Endothelial cell of umbilical vein (primary cell): ENCODE measurements around the gene MTG1. TPM values are rescaled to one million over a fixed set of nuclear protein-coding genes. Genes with fewer than 3 reads are reported as not detected.

Source experiments
- BruUV-seq: library from RNA; stranded (reverse); fragments of 400-500 nt; replicated peaks from 2 replicates; lab custom pipeline; 2021; lab: Mats Ljungman, UMichigan
- CTCF ChIA-PET: fragments of 300-600, 350-600 bp; sonication (Branson Sonifier 250); formaldehyde crosslinking; loops from one replicate; lab custom pipeline; 2021; ENCODE audit warnings: antibody characterized with exemption, inconsistent platforms; lab: Charles Lee
- POLR2A ChIA-PET: fragments of 300-600, 350-600 bp; sonication (Branson Sonifier 250); formaldehyde crosslinking; loops from one replicate; lab custom pipeline; 2021; ENCODE audit warnings: antibody characterized with exemption, inconsistent platforms; lab: Charles Lee
- DNase-seq: peaks from one replicate; pipeline ENCODE4 v3.0.0-alpha.2; 2011; ENCODE audit warnings: low read depth, low spot score
- FAIRE-seq: peaks from 2 replicates; lab custom pipeline; 2011; peaks lifted over from hg19 to GRCh38; lab: Jason Lieb, UNC
- H2AFZ ChIP-seq: 2 replicates; pipeline ENCODE4 v1.6.0; 2012; ENCODE audit warnings: low read depth, low read length, control low read depth, inconsistent platforms
- H3K27ac ChIP-seq: 2 replicates; pipeline ENCODE4 v1.5.1; 2011; ENCODE audit warnings: low read depth, mild to moderate bottlenecking, control low read depth, low read length, moderate library complexity; ENCODE audit not compliant: insufficient read depth
- H3K27me3 ChIP-seq, 2 experiments: 2 replicates each; pipeline versions ENCODE4 v1.6.0 to v1.6.1; 2011; ENCODE audit warnings: low read length in 2 of 2, mixed read lengths in 1 of 2; ENCODE audit not compliant: control insufficient read depth in 2 of 2, insufficient read depth in 2 of 2
- H3K36me3 ChIP-seq, 2 experiments: 2 replicates in 1 of 2; 3 replicates in 1 of 2; pipeline ENCODE4 v1.5.1; 2011; ENCODE audit warnings: low read length in 2 of 2, mild to moderate bottlenecking in 1 of 2, moderate library complexity in 1 of 2; ENCODE audit not compliant: control insufficient read depth in 2 of 2, insufficient read depth in 2 of 2; ENCODE audit errors: extremely low read depth in 1 of 2
- H3K4me1 ChIP-seq: 3 replicates; pipeline ENCODE4 v1.5.1; 2011; ENCODE audit warnings: mild to moderate bottlenecking, low read length; ENCODE audit not compliant: control insufficient read depth, insufficient read depth; ENCODE audit errors: extremely low read depth
- H3K4me2 ChIP-seq: 2 replicates; pipeline ENCODE4 v1.6.1; 2011; ENCODE audit warnings: low read length, control low read depth, mixed read lengths; ENCODE audit not compliant: insufficient read depth
- H3K4me3 ChIP-seq, 3 experiments: fragments of 200-600 bp in 1 of 3; sonication (generic), shearing (Covaris generic) in 1 of 3; replicated peaks in 1 of 3; 2 replicates each; pipeline ENCODE4 v1.5.1; 2011 to 2016; ENCODE audit warnings: control low read depth in 3 of 3, low read length in 3 of 3, mild to moderate bottlenecking in 2 of 3, inconsistent platforms in 1 of 3, low read depth in 1 of 3, moderate library complexity in 1 of 3; ENCODE audit not compliant: insufficient read depth in 1 of 3
- H3K79me2 ChIP-seq: 2 replicates; pipeline ENCODE4 v1.6.0; 2012; ENCODE audit warnings: low read length, inconsistent platforms; ENCODE audit not compliant: control insufficient read depth, insufficient read depth
- H3K9ac ChIP-seq: replicated peaks from 2 replicates; pipeline ENCODE3; 2011; ENCODE audit warnings: low read length, control low read depth; ENCODE audit not compliant: insufficient read depth; ENCODE audit errors: extremely low read depth
- H3K9me1 ChIP-seq: replicated peaks from 3 replicates; pipeline ENCODE4 v1.6.0; 2011; ENCODE audit warnings: mild to moderate bottlenecking, low read length; ENCODE audit not compliant: control insufficient read depth, insufficient read depth; ENCODE audit errors: extremely low read depth
- H3K9me3 ChIP-seq: replicated peaks from 2 replicates; pipeline ENCODE4 v1.5.1; 2012; ENCODE audit warnings: low read length, inconsistent platforms; ENCODE audit not compliant: control insufficient read depth, insufficient read depth
- H4K20me1 ChIP-seq: replicated peaks from 2 replicates; pipeline ENCODE3; 2011; ENCODE audit warnings: mild to moderate bottlenecking, low read length; ENCODE audit not compliant: control insufficient read depth, insufficient read depth; ENCODE audit errors: extremely low read depth
- EZH2 ChIP-seq: IDR thresholded peaks from 2 replicates; pipeline ENCODE4 v1.6.1; 2012; ENCODE audit warnings: borderline replicate concordance, low read depth, mild to moderate bottlenecking, moderate library complexity, low read length, inconsistent platforms; ENCODE audit not compliant: severe bottlenecking
- FOS ChIP-seq: IDR thresholded peaks from 2 replicates; pipeline ENCODE4 v1.6.1; 2011; ENCODE audit warnings: mild to moderate bottlenecking, low read length, moderate library complexity, borderline replicate concordance; ENCODE audit not compliant: insufficient read depth
- GATA2 ChIP-seq: IDR thresholded peaks from 2 replicates; pipeline ENCODE4 v1.7.0; 2011; ENCODE audit warnings: low read depth, mild to moderate bottlenecking, moderate library complexity, mixed read lengths, low read length; ENCODE audit not compliant: insufficient read length, insufficient read depth
- JUN ChIP-seq: IDR thresholded peaks from 2 replicates; pipeline ENCODE4 v1.6.1; 2011; ENCODE audit warnings: borderline replicate concordance, low read depth; ENCODE audit not compliant: insufficient read length, insufficient read depth
- POLR2A ChIP-seq: IDR thresholded peaks from 2 replicates; pipeline ENCODE4 v1.6.1; 2012; ENCODE audit warnings: low read depth, mild to moderate bottlenecking, control low read depth, low read length
- POLR2AphosphoS5 ChIP-seq: IDR thresholded peaks from 2 replicates; pipeline ENCODE4 v1.6.1; 2012; ENCODE audit warnings: low read depth, mild to moderate bottlenecking, control low read depth, low read length, moderate library complexity; ENCODE audit not compliant: insufficient read depth
- dilution Hi-C: fragments of 300-500 bp; cut with MboI; formaldehyde crosslinking; loops from one replicate; pipeline ENCODE4 v1.15.0; 2019; ENCODE audit warnings: low sequenced_read_pairs; ENCODE audit not compliant: extremely low pct_ligation_motif_present
- intact Hi-C: fragments of 100-400 bp; cut with micrococcal nuclease; formaldehyde crosslinking; loops from one replicate; pipeline ENCODE4 v1.10.0; 2022
- polyA plus RNA-seq, 4 experiments: library from polyadenylated mRNA; depleted of rRNA in 3 of 4; stranded (reverse) in 3 of 4; unstranded in 1 of 4; fragments of >200 nt; gene quantifications; 2 replicates each; pipeline versions ENCODE4 v1.2.1 to v1.2.3, GENCODE V29; 2011 to 2012; ENCODE audit warnings: missing spikeins in 1 of 4
- total RNA-seq: library from RNA; stranded (reverse); gene quantifications from 2 replicates; pipeline ENCODE4 v1.2.3, GENCODE V29; 2021

Gene MTG1
- total and polyA plus RNA-seq, 2 donors (not counting 3 experiments of a cell fraction or from before 2014, with no cell fraction given), result 66.5 to 91.6 TPM

- Histone ChIP-seq H3K4me3 (no peak overlapping the region), H3K36me3 (peaks cover 0 to 5% of the 10 kb centered on the region in 2 experiments), H3K27me3 (no peaks in the 10 kb centered on the region), H4K20me1 (no peaks in the 10 kb centered on the region), H2AFZ (no peak overlapping the region), H3K4me1 (peaks cover 9% of the 10 kb centered on the region), H3K9ac (no peak overlapping the region), H3K27ac (no peak overlapping the region), H3K4me2 (no peak overlapping the region), H3K9me1 (no peaks in the 10 kb centered on the region), H3K79me2 (peaks cover 23% of the 10 kb centered on the region), H3K9me3 (no peaks in the 10 kb centered on the region)
- POLR2A ChIA-PET, result no interaction called here
- dilution Hi-C loops, result no loop called here
- BruUV-seq, result no TSS peak
- TF ChIP-seq POLR2A, result no peak
- no peak for TF ChIP-seq FOS
- TF ChIP-seq EZH2, result no peak
- no peak for TF ChIP-seq JUN
- TF ChIP-seq GATA2, result no peak
- no peak for TF ChIP-seq POLR2AphosphoS5
- no peak for DNase-seq
- FAIRE-seq, result no peak
- CTCF ChIA-PET, result interaction anchor here (0.7 to 0.9 kb wide), 2 partner anchors 62 to 68 kb away, joined by 3 to 4 read pairs; no protein-coding TSS in a partner anchor
- intact Hi-C loops, result loop anchor here (5.0 kb wide), 1 partner anchor 85 kb away; the partner anchor contains the start of genes TUBGCP2 and ZNF511
These were observed 2.0 kb upstream of the MTG1 start for GRCh38 chr10:133391761-133392518.
